ENCODE results near the gene PSEN1. TPM values are rescaled to one million over a fixed set of nuclear protein-coding genes. Genes with fewer than 3 reads are reported as not detected.

The PSEN1 gene
- total RNA-seq, 4 donors from 2014 or later: 40.1 to 54.6 (median 45.9) TPM

- ATAC-seq: no peak
- 42 to 62% methylated on average over 2 of the region's 6 CpGs for WGBS, 2 donors (ENCODE audit: low coverage in 1 of 2)
These were observed 12.0 kb upstream of the PSEN1 start for GRCh38 chr14:73124180-73124894.

DNA sequence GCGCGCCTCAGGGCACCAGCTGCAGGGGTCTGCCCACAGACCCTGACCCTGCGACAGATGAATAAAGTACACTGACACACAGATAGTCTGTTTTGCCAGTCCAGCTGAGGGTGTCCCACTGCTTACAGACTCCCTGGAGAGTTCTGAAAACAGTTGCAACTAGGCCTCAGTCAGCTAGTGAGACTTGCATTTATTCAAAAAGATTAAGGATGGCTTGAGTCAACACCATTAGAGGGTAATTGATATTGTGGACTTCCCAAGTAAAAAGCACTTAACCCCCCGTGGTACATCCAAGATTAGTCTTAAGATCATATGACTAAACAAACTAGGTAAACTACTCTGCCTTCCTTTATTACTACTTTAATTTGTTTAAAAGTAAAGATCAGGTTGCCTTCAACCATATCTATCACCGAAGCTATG is 11.1 kb upstream of the PSEN1 start:
- WGBS, 2 donors (ENCODE audit: low coverage in 1 of 2): 51 to 62% methylated on average over 2 to 5 of the region's 5 CpGs
- Histone ChIP-seq H3K27ac (no peak overlapping the region), H3K27me3 (no peaks in the 10 kb centered on the region), H3K4me3 (no peak overlapping the region), H3K9me3 (no peaks in the 10 kb centered on the region), H3K36me3 (peaks cover 0 to 55% of the 10 kb centered on the region in 2 donors), H3K4me1 (no peaks in the 10 kb centered on the region)
- ATAC-seq: no peak
- TF ChIP-seq POLR2A (IDR thresholded peaks at IDR 0.05): no peak
- TF ChIP-seq POLR2AphosphoS5 (IDR thresholded peaks at IDR 0.05): no peak
- TF ChIP-seq, protein P1, sequence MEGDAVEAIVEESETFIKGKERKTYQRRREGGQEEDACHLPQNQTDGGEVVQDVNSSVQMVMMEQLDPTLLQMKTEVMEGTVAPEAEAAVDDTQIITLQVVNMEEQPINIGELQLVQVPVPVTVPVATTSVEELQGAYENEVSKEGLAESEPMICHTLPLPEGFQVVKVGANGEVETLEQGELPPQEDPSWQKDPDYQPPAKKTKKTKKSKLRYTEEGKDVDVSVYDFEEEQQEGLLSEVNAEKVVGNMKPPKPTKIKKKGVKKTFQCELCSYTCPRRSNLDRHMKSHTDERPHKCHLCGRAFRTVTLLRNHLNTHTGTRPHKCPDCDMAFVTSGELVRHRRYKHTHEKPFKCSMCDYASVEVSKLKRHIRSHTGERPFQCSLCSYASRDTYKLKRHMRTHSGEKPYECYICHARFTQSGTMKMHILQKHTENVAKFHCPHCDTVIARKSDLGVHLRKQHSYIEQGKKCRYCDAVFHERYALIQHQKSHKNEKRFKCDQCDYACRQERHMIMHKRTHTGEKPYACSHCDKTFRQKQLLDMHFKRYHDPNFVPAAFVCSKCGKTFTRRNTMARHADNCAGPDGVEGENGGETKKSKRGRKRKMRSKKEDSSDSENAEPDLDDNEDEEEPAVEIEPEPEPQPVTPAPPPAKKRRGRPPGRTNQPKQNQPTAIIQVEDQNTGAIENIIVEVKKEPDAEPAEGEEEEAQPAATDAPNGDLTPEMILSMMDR (IDR thresholded peaks at IDR 0.05): no peak
- no peak for TF ChIP-seq EP300 (IDR thresholded peaks at IDR 0.05)

More at GRCh38 chr14:73124180-73124894, 12.0 kb upstream of the PSEN1 start:
- Histone ChIP-seq H3K4me1 (no peaks in the 10 kb centered on the region), H3K36me3 (peaks cover 0 to 64% of the 10 kb centered on the region in 2 donors), H3K4me3 (no peak overlapping the region), H3K27ac (no peak overlapping the region), H3K9me3 (no peaks in the 10 kb centered on the region), H3K27me3 (no peaks in the 10 kb centered on the region)
- no peak for TF ChIP-seq POLR2AphosphoS5 (IDR thresholded peaks at IDR 0.05)
- TF ChIP-seq EP300 (IDR thresholded peaks at IDR 0.05): no peak
- TF ChIP-seq POLR2A (IDR thresholded peaks at IDR 0.05): no peak
- TF ChIP-seq, protein P1 (IDR thresholded peaks at IDR 0.05): no peak

- Histone ChIP-seq H3K27me3 (no peaks in the 10 kb centered on the region), H3K27ac (no peak overlapping the region), H3K4me3 (no peak overlapping the region), H3K4me1 (no peaks in the 10 kb centered on the region), H3K36me3 (peaks cover 0 to 50% of the 10 kb centered on the region in 2 donors), H3K9me3 (no peaks in the 10 kb centered on the region)
- 77 to 79% methylated on average over 3 of the region's 3 CpGs for WGBS, 2 donors (ENCODE audit: low coverage in 1 of 2)
- no peak for ATAC-seq
- TF ChIP-seq, protein P1 (IDR thresholded peaks at IDR 0.05): no peak
- TF ChIP-seq POLR2A (IDR thresholded peaks at IDR 0.05) (no peak), POLR2AphosphoS5 (IDR thresholded peaks at IDR 0.05) (no peak), EP300 (IDR thresholded peaks at IDR 0.05) (no peak)
These were observed 10.6 kb upstream of the PSEN1 start for GRCh38 chr14:73125746-73126145.

DNA sequence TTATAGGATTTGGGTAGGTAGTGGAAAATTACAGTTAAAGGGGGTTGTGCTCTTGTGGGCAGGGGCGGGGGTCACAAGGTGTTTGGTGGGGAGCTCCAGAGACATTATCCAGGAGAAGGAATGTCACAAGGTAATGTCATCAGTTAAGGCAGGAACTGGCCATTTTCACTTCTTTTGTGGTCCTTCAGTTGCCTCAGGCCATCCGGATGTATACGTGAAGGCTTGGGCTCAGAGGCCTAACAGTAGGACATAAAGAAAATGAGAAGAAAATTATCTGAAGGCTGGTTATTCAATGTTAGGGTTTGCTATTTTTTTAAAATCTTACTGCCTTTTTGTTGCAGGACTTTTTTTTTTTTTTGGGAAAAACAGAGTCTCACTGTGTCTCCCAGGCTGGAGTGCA is 2.5 kb upstream of the PSEN1 start:
- WGBS, 2 donors (ENCODE audit: low coverage in 1 of 2): 85 to 93% methylated on average over 2 to 3 of the region's 3 CpGs
- no peak for ATAC-seq
- Histone ChIP-seq H3K27ac (no peak overlapping the region), H3K4me3 (no peak overlapping the region), H3K27me3 (no peaks in the 10 kb centered on the region), H3K9me3 (no peaks in the 10 kb centered on the region), H3K36me3 (no peaks in the 10 kb centered on the region), H3K4me1 (peaks cover 0 to 22% (median 7%) of the 10 kb centered on the region in 3 donors)
- TF ChIP-seq EP300 (IDR thresholded peaks at IDR 0.05): no peak
- TF ChIP-seq POLR2AphosphoS5 (IDR thresholded peaks at IDR 0.05): no peak
- no peak for TF ChIP-seq POLR2A (IDR thresholded peaks at IDR 0.05)
- TF ChIP-seq, protein P1 (IDR thresholded peaks at IDR 0.05): no peak

- Histone ChIP-seq H3K4me1 (peaks cover 0 to 32% (median 7%) of the 10 kb centered on the region in 3 donors), H3K27me3 (no peaks in the 10 kb centered on the region), H3K27ac (peak overlapping the region in 3 of 4 donors; percentile 95 to 98 (median 97)), H3K4me3 (peak overlapping the region; percentile 83 to 84), H3K9me3 (no peaks in the 10 kb centered on the region), H3K36me3 (no peaks in the 10 kb centered on the region)
- no peak for ATAC-seq
- TF ChIP-seq EP300 (IDR thresholded peaks at IDR 0.05): no peak
- TF ChIP-seq POLR2AphosphoS5 (IDR thresholded peaks at IDR 0.05): no peak
- no peak for TF ChIP-seq POLR2A (IDR thresholded peaks at IDR 0.05)
- TF ChIP-seq, protein P1 (IDR thresholded peaks at IDR 0.05): no peak
- 1 to 5% methylated on average over 3 to 10 of the region's 16 CpGs for WGBS, 2 donors (ENCODE audit: low coverage in 1 of 2)
These were observed 271 bp upstream of the PSEN1 start for GRCh38 chr14:73136085-73136386.

All from gastroesophageal sphincter (tissue), 4 donors.